Lung (tissue), 12 donors: Measurements from ENCODE around the gene SIX5. TPM values are rescaled to one million over a fixed set of nuclear protein-coding genes. Genes with fewer than 3 reads are reported as not detected.

ENCODE experiments used
- ATAC-seq: fragments of 200-7000 bp; cut with Tn5 transposase; one replicate; pipeline ENCODE4 v1.9.1; 2020; ENCODE audit warnings: moderate number of reproducible peaks; ENCODE audit not compliant: insufficient read depth, low FRiP score
- DNase-seq, 3 donors: peaks; one replicate each; pipeline ENCODE4 v3.0.0-alpha.2; 2013 to 2017
- H3K27ac ChIP-seq, 2 donors: one replicate each; pipeline ENCODE4 v1.5.1; 2013; ENCODE audit warnings: mild to moderate bottlenecking in 2 of 2, moderate library complexity in 2 of 2, control low read depth in 1 of 2, inconsistent platforms in 1 of 2, low read depth in 1 of 2, low read length in 1 of 2
- H3K27me3 ChIP-seq, 3 donors: one replicate each; pipeline ENCODE4 v1.5.1; 2013; ENCODE audit warnings: low read length in 2 of 3; ENCODE audit not compliant: control insufficient read depth in 3 of 3, insufficient read depth in 3 of 3
- H3K36me3 ChIP-seq, 4 donors: one replicate each; pipeline ENCODE4 v1.5.1; 2013; ENCODE audit warnings: low read length in 4 of 4, mild to moderate bottlenecking in 1 of 4, moderate library complexity in 1 of 4; ENCODE audit not compliant: control insufficient read depth in 4 of 4, insufficient read depth in 4 of 4
- H3K4me1 ChIP-seq, 5 donors: one replicate each; pipeline ENCODE4 v1.5.1; 2013; ENCODE audit warnings: low read length in 5 of 5, mild to moderate bottlenecking in 2 of 5, moderate library complexity in 1 of 5; ENCODE audit not compliant: control insufficient read depth in 5 of 5, insufficient read depth in 5 of 5
- H3K4me3 ChIP-seq: one replicate; pipeline ENCODE4 v1.5.1; 2013; ENCODE audit warnings: mild to moderate bottlenecking, control low read depth, moderate library complexity
- H3K9ac ChIP-seq, 2 donors: one replicate each; pipeline ENCODE4 v1.5.1; 2013; ENCODE audit warnings: low read length in 2 of 2, control low read depth in 1 of 2; ENCODE audit not compliant: insufficient read depth in 1 of 2
- H3K9me3 ChIP-seq, 4 donors: one replicate each; pipeline ENCODE4 v1.5.1; 2013; ENCODE audit warnings: low read length in 3 of 4, mild to moderate bottlenecking in 1 of 4, moderate library complexity in 1 of 4; ENCODE audit not compliant: control insufficient read depth in 4 of 4, insufficient read depth in 3 of 4
- CTCF ChIP-seq: IDR thresholded peaks from 2 replicates; pipeline ENCODE4 v1.5.1; 2012; ENCODE audit warnings: mild to moderate bottlenecking; ENCODE audit errors: control extremely low read depth, extremely low read depth
- WGBS, 2 donors: extraction: QIAGEN DNeasy Blood & Tissue Kit; methylation state at CpG; one replicate each; pipeline ENCODE4 v1.1.7; 2013; 5-methylcytosine and 5-hydroxymethylcytosine counted together
- polyA plus RNA-seq, 2 donors: library from polyadenylated mRNA; stranded (reverse); fragments of 200-250 nt; gene quantifications; one replicate each; pipeline ENCODE4 v1.2.1, GENCODE V29; 2013
- total RNA-seq, 2 donors: library from RNA; depleted of rRNA in 1 of 2; stranded (reverse); fragments of >200 nt in 1 of 2; gene quantifications; one replicate each; pipeline ENCODE4 v1.2.1, GENCODE V29; 2014 to 2021
- donor health status: control.
- donor health status: control.
- donor health status: Bipolar disorder and iron deficiency.
- donor health status: healthy.
- donor health status: DM: yes; HTN: yes; CAD: no.

Gene SIX5
- total and polyA plus RNA-seq, 4 donors: 11.7 to 17.4 (median 13.1) TPM

DNA sequence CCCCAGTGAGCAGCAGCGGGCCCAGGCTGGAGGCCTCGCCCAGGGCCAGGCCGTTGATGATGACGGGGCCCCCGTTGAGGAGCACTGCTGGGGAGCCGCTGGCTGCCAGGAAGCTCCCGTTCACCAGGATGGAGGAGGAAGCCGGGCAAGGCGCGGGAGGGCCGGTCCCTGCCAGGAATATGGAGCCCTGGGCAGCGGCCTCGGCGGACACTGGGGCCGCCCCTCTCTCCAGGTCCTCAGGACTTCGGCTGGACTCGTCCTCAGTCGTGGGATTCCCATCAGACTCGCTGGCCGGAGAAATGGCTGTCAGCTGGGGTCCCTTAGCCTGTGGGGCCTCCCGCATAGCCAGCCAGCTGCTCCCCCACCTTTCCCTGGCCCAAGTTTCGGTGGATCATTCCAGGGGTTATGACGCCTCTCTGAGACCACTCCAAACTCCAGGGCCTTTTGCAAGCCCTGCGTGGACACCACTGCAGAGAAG is 2.1 kb downstream of the SIX5 start:
- TF ChIP-seq CTCF: no peak
- Histone ChIP-seq H3K4me1 (peaks cover 2 to 52% (median 11%) of the 10 kb centered on the region in 5 donors), H3K36me3 (peaks cover 0 to 3% (median 1%) of the 10 kb centered on the region in 4 donors), H3K9me3 (no peaks in the 10 kb centered on the region), H3K9ac (peak overlapping the region; percentile 37 to 79), H3K27ac (peak overlapping the region; percentile 74 to 87), H3K4me3 (peak overlapping the region; percentile 59), H3K27me3 (no peaks in the 10 kb centered on the region)
- ATAC-seq (no peak), DNase-seq (peak in 2 of 3 donors; percentile 51 to 75)
- 37 to 61% methylated on average over 16 to 24 of the region's 24 CpGs for WGBS, 2 donors

DNA sequence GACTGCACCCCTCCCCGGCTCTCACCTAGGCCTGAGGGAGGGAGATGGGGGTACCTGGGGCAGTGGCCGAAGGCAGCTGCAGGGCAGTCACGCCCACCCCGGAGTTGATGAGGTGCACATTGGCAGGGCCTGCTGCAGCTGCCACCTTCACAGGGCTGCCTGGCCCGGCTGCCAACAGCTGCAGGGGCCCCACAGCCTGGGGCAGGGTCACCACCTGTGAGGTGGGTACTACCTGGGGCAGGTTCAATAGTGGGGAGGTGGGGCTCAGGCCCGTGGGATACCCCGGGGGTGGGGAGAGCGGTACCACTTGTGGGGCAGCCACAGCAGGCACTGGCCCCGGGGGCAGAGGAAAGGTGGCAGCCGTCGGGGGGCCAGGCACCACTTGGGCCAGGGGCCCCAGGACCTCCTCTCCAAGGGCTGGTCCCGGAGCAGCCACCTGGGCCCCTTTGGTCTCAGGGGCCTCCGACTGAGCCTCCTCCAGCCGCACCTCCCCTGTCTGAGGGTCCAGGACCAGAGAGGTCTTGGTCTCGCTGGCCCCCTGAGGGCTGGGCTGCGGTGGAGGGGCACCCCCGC is 2.7 kb downstream of the SIX5 start:
- no peak overlapping the region for H3K4me3 ChIP-seq
- 66 to 88% methylated on average over 17 of the region's 17 CpGs for WGBS, 2 donors
- H3K36me3 ChIP-seq: peaks cover 0 to 3% (median 1%) of the 10 kb centered on the region in 4 donors
- TF ChIP-seq CTCF: no peak
- no peaks in the 10 kb centered on the region for H3K9me3 ChIP-seq
- no peak for ATAC-seq
- H3K27ac ChIP-seq: peak overlapping the region; percentile 74 to 87
- H3K4me1 ChIP-seq: peaks cover 2 to 51% (median 11%) of the 10 kb centered on the region in 5 donors
- H3K27me3 ChIP-seq: no peaks in the 10 kb centered on the region
- no peak overlapping the region for H3K9ac ChIP-seq
- no peak for DNase-seq

DNA sequence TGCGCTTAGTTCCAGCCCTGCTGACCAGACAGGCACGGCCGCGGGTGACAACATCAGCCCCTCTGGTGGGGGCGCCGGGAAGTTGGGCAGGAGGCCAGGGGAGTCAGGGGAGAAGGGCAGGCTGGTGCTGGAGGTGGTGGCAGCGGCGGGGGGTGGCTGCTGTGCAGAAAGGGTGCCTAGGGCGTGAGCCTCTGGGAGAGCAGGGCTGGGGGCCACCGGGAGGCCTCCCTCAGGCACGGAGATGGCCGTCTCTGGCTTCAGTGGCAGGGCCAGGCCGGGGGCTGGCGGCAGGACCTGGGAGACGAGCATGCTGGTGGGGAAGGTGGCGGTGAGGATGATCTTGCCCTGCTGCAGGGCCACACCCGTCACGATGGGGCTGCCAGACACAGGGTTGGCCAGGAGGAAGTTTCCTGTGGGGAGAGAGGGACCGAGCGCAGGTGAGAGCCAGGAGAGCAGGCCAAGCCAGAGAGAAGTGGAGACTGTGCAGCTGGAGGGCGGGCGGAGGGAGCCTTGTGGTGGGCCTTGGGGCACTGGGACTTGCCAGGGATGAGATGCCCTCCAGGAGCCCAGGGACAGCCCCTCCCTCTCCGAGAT is 3.3 kb downstream of the SIX5 start:
- WGBS, 2 donors: 82 to 85% methylated on average over 22 to 23 of the region's 23 CpGs
- peak overlapping the region; percentile 9 to 74 for H3K27ac ChIP-seq
- H3K4me3 ChIP-seq: no peak overlapping the region
- H3K36me3 ChIP-seq: peaks cover 0 to 3% (median 1%) of the 10 kb centered on the region in 4 donors
- DNase-seq (peak in 1 of 3 donors; percentile 28), ATAC-seq (no peak)
- H3K27me3 ChIP-seq: no peaks in the 10 kb centered on the region
- H3K4me1 ChIP-seq: peaks cover 2 to 45% (median 11%) of the 10 kb centered on the region in 5 donors
- no peak overlapping the region for H3K9ac ChIP-seq
- no peak for TF ChIP-seq CTCF
- H3K9me3 ChIP-seq: no peaks in the 10 kb centered on the region
